GM18520 (cell line): ENCODE measurements around the gene SHISAL1.

Experiments used
- ATAC-seq: cut with Tn5 transposase; IDR thresholded peaks from one replicate; pipeline ENCODE4 v1.9.1; 2021; ENCODE audit not compliant: unreplicated experiment

SHISAL1 gene

DNA sequence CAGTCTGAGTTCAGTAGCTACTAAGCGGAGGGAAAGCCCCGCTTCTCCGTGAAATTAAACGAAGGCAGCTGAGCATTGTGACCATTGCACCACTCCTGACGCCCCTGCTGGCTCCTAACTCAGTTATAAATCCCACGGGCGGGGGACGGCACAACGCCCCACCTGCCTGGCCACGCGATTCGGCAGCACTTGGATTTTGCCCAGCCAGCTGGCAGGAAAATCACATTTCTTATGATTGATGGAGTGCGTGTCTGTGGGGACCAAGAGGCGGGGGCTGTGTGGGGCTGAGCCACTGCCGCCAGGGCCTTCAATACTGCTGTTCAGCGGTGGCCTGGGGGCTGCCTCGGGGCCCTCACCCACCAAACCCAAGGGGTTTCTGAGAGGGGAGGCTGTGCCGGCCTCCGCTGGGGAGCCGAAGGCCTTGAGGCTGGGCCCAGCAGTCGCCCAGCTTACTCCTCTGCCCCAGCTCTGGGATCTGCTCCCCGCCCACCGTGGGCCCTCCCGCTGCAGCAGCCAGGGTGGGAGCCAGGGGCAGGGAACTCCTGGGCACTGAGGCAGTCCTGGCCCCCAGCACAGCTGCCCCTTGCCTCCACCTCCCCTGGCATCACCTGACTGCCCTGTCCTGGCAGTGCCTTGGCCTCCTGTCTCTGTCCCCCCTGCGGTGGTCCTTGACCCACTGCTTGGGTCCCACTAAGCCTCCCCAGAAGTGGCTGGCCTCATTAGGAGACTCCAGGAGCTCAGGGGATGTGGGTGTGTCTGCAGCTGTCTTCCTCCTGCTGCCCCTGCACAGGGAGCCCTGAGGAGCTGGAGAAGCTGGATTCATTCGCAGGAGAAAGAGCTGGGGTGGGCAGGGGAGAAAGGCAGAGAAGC is 30.7 kb downstream of the SHISAL1 start:
- ATAC-seq, result no peak

DNA sequence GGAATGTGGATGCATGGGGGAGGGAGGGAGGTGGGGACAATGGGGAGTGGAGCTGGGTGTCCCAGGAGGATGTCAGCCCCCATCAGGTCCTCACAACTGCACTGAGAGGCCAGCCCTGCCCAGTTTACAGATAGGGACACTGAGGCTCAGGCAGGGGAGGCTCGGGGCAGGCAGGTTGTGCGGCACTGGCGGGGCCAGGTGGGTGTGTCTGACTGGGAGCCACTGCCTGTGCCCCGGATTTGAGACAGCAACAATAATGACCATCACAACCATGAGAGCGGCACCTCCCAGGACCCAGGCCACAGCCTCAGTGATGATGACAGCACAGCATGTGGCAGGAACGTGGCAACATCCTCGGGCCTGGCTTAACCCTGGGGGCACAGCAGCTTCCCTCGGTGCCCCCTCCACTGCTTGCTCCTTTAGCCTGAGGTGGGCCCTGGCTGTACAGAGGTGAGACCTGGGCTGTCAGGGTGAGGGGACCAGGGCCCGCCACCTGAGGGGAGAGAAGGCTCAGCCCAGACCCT is 32.0 kb downstream of the SHISAL1 start:
- no peak for ATAC-seq

- no peak for ATAC-seq
Observed at GRCh38 chr22:44279069-44279360, 33.7 kb downstream of the SHISAL1 start.

DNA sequence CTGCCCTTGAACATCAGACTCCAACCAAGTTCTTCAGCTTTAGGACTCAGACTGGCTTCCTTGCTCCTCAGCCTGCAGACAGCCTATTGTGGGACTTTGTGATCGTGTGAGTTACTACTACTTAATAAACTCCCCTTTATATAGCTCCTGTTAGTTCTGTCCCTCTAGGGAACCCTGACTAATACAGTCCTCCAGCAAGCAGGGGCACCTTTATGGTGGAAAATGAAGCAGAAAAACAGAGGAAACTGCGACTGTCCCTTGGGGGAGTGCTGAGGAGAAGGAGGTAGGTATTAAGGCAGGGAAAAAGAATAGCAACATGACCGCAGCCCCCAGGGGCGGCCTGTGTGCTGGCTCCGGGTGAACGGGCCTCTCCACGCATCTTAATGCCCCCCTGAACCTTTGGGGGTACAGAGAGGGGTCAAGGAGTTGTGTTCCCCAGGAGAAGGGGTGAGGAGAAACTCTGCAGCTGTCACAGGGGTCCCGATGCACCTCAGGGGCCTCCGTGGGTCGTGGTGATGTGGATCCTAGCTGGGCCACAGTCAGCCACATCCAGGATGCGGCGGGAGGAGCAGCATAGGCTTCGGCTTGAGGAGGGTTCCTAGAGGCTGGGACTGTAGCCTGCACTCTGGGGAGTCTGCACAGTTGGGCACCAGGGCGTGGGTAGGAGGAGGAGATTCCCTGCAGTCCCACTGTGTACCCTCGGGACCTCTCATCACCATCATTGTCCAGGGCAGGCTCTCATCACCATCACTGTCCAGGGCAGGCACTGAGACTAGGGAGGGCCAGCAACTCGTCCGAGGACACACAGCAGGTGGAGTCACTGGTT is 34.3 kb downstream of the SHISAL1 start:
- no peak for ATAC-seq

DNA sequence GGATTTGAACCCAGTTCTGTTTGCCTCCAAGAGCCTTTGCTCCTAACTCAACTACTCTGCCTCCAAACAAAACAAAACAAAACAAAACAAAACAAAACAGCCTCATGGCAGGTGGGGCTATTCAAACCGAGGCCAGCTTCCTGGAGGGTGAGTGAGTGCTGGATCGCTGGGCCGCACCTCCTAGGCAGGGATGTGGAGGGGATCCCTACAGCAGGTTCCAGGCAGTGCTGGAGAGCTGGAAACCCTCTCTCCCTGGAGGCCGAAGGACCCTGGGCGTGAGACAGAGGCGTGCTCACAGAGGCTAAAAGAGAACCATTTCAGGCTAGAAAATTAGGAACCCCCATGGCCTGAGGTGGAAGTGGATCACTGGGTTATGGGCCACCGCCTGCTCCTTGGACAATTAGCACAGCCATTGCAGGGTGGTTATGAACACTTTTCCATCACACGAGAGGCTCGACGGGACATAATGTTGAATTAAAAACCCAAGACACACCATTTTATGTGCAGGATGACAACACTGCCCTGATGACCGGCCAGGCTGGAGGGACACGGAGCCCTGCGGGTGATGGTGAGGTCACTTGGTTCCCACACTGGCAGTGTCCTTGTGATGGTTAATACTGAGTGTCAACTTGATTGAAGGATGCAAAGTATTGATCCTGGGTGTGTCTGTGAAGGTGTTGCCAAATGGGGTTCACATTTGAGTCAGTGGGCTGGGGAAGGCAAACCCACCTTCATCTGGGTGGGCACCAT is 35.2 kb downstream of the SHISAL1 start:
- no peak for ATAC-seq

- no peak for ATAC-seq
Observed at GRCh38 chr22:44276706-44277356, 35.9 kb downstream of the SHISAL1 start.

- ATAC-seq, result no peak
Observed at GRCh38 chr22:44276041-44276440, 36.7 kb downstream of the SHISAL1 start.

DNA sequence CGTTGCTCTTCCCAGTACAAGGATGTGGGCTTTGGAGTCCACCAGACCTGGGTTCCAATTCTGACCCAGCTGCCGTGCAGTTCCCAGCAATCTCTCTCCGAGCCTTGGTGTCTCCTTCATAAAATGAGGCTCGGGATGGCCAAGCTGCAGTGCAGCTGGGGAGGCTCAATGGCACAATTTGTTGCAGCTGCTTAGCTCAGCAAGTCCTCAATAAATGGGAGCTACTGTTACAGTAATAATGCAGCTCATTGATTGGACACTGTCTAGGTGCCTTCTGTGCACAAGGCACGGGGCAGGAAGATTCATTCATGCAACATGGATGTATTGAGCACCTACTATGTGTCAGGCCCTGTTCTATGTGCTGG is 37.1 kb downstream of the SHISAL1 start:
- no peak for ATAC-seq

- no peak for ATAC-seq
Observed at GRCh38 chr22:44274918-44275630, 37.7 kb downstream of the SHISAL1 start.

- no peak for ATAC-seq
Observed at GRCh38 chr22:44273175-44273574, 39.6 kb downstream of the SHISAL1 start.

GRCh38 chr22:44272401-44272771 is 40.4 kb downstream of the SHISAL1 start:
- ATAC-seq, result no peak

DNA sequence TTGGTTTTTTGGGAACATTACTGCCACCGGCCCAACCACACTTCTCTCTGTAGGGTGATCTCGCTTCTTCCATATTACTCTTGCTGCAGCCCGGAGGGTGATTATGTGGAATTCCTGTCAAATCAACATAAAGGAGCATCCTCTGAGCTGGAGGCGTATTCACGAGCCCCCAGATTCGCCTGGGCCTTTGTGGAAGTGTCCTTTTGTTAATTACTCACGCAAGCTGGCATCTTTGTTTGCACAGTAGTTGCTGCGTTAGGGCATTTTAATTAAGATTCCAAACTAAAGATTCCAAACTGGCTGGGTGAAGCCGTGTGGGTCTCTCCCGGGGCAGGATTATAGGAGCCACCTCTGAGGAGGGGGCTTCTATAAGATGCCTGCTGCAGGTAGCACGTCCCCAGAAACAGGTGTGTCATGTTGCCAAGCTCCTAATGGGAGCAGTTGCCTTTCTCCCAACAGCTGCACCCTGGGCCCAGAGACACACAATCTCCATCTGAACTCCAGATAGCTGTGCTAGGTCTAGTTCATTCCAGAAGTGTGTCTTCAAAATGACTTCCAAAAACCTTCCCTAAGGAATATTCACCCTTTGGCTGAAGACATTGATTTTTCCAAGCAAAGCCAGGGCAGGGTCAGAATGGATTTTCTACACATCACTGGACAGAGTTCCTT is 40.9 kb downstream of the SHISAL1 start:
- ATAC-seq, result no peak

GRCh38 chr22:44271010-44271500 is 41.7 kb downstream of the SHISAL1 start:
- ATAC-seq, result no peak

GRCh38 chr22:44270556-44270880 is 42.2 kb downstream of the SHISAL1 start:
- no peak for ATAC-seq

- no peak for ATAC-seq
Observed at GRCh38 chr22:44269757-44270555, 42.8 kb downstream of the SHISAL1 start.

DNA sequence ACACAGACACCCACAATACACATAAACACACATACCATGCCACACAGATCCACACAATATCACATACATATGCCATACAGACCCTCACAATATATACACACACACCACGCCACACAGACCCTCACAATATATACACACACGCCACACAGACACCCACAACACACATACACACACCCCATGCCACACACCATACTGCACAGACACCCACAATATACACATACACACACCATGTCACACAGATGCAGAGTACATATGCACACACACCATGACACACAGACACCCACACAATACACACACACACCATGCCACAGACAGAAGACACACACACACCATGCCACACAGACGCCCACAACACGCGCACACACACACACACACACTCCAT is 43.6 kb downstream of the SHISAL1 start:
- ATAC-seq, result no peak

DNA sequence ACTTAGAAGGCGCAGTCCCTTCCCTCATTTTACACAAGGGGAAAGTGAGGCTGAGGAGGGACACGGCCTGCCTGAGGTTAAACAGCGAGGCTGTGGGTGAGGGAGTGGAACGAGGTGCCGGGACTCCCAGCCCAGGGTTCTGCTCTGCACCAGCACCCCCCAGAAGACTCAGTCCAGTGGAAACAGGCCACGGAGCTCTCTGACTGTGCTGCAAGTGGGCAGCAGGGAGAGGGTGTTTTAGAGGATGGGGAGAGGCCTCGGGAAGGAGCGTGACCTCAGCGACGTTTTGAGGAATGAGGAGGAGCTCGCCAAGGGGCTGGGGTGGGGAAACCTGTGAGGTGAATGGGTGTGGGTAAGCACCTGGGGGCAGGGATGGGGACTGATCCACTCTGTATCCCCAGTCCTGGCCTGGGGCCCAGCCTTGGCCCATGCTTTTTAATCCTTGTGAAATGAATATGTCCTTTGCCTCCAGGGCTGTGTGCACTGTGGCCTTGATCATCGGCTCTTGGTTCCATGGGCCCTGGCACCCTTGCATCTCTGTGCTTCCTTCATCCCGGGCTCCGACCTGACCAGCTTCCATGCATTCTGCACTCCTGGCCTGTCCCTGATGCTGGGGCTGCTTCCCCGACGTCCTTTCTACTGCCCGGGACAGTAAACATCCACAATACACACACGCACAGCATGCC is 44.2 kb downstream of the SHISAL1 start:
- no peak for ATAC-seq

DNA sequence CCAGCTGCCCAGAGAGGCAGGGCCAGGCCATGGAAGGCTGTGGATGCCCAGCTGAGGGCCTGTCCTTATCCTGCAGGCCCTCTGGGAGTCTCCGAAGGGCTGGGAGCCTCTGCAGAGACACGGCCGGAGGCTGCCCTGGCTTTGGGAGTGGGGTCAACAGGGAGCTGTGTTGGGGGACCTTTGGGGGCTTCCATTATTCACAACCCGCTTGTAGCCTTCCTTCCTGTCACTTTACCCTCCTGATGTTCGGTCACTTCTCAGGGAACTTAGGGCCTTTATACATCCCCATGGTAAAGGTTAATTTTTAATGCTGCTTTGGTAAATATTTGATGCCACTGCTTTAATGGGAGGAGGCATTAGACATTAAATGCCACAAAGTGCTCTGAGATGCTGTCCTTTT is 44.9 kb downstream of the SHISAL1 start:
- no peak for ATAC-seq
